H9 (cell line): ENCODE data around the gene SACM1L. TPM values are rescaled to one million over a fixed set of nuclear protein-coding genes. Genes with fewer than 3 reads are reported as not detected.

ENCODE experiments used
- DNase-seq: peaks from one replicate; pipeline ENCODE4 v3.0.0-alpha.2; 2017
- H2AFZ ChIP-seq: one replicate; pipeline ENCODE4 v1.6.1; 2013; ENCODE audit warnings: mild to moderate bottlenecking, low read length, control low read depth, moderate library complexity
- H2AK5ac ChIP-seq: 2 replicates; pipeline ENCODE4 v1.6.1; 2013; ENCODE audit warnings: low read length, control low read depth, mixed read lengths; ENCODE audit not compliant: insufficient read length
- H2BK120ac ChIP-seq: one replicate; pipeline ENCODE4 v1.6.1; 2013; ENCODE audit warnings: low read depth, mild to moderate bottlenecking, low read length, control low read depth, inconsistent platforms; ENCODE audit not compliant: poor library complexity, severe bottlenecking
- H2BK12ac ChIP-seq: 2 replicates; pipeline ENCODE4 v1.6.1; 2013; ENCODE audit warnings: low read length, control low read depth, mixed read lengths, low read depth; ENCODE audit not compliant: insufficient read length
- H2BK15ac ChIP-seq: 2 replicates; pipeline ENCODE4 v1.6.1; 2013; ENCODE audit warnings: low read depth, low read length, control low read depth
- H2BK20ac ChIP-seq: one replicate; pipeline ENCODE4 v1.6.1; 2013; ENCODE audit warnings: low read depth, mild to moderate bottlenecking, low read length, control low read depth, inconsistent platforms; ENCODE audit not compliant: poor library complexity, severe bottlenecking
- H2BK5ac ChIP-seq: 2 replicates; pipeline ENCODE4 v1.6.1; 2013; ENCODE audit warnings: low read length, control low read depth, mixed read lengths; ENCODE audit not compliant: insufficient read length
- H3K14ac ChIP-seq: 2 replicates; pipeline ENCODE4 v1.6.1; 2013; ENCODE audit warnings: low read length, control low read depth; ENCODE audit not compliant: insufficient read depth
- H3K18ac ChIP-seq: 2 replicates; pipeline ENCODE4 v1.6.1; 2013; ENCODE audit warnings: low read depth, mild to moderate bottlenecking, mixed read lengths, low read length, control low read depth; ENCODE audit not compliant: insufficient read length
- H3K23ac ChIP-seq: 2 replicates; pipeline ENCODE4 v1.6.1; 2013; ENCODE audit warnings: low read length, control low read depth, mixed read lengths, low read depth; ENCODE audit not compliant: insufficient read length
- H3K23me2 ChIP-seq: 2 replicates; pipeline ENCODE4 v1.6.1; 2013; ENCODE audit warnings: low read depth, mild to moderate bottlenecking, mixed read lengths, low read length, control low read depth; ENCODE audit not compliant: insufficient read length, poor library complexity, severe bottlenecking
- H3K27ac ChIP-seq: 2 replicates; pipeline ENCODE4 v1.5.1; 2013; ENCODE audit warnings: low read length, control low read depth, mixed read lengths, low read depth; ENCODE audit not compliant: insufficient read length
- H3K27me3 ChIP-seq: 2 replicates; pipeline ENCODE4 v1.6.1; 2013; ENCODE audit warnings: low read length, control low read depth, inconsistent platforms; ENCODE audit not compliant: insufficient read depth
- H3K4ac ChIP-seq: 2 replicates; pipeline ENCODE4 v1.6.1; 2013; ENCODE audit warnings: low read depth, mild to moderate bottlenecking, control low read depth, inconsistent platforms, low read length, moderate library complexity
- H3K4me1 ChIP-seq: 2 replicates; pipeline ENCODE4 v1.6.1; 2013; ENCODE audit warnings: low read length, control low read depth, inconsistent platforms; ENCODE audit not compliant: insufficient read depth
- H3K4me2 ChIP-seq: 2 replicates; pipeline ENCODE4 v1.6.1; 2013; ENCODE audit warnings: low read length, control low read depth, mixed read lengths; ENCODE audit not compliant: insufficient read length, insufficient read depth
- H3K56ac ChIP-seq: 2 replicates; pipeline ENCODE4 v1.6.1; 2013; ENCODE audit warnings: low read depth, mild to moderate bottlenecking, mixed read lengths, low read length, control low read depth; ENCODE audit not compliant: insufficient read length
- H3K79me1 ChIP-seq: 2 replicates; pipeline ENCODE4 v1.6.1; 2013; ENCODE audit warnings: low read depth, mild to moderate bottlenecking, moderate library complexity, low read length, control low read depth, inconsistent platforms; ENCODE audit not compliant: insufficient read depth, poor library complexity, severe bottlenecking
- H3K79me2 ChIP-seq: 2 replicates; pipeline ENCODE4 v1.6.1; 2013; ENCODE audit warnings: low read length, control low read depth, inconsistent platforms; ENCODE audit not compliant: insufficient read depth
- H3K9ac ChIP-seq: 2 replicates; pipeline ENCODE4 v1.6.1; 2013; ENCODE audit warnings: low read length, control low read depth, mixed read lengths; ENCODE audit not compliant: insufficient read length; ENCODE audit errors: extremely low read depth
- H3K9me3 ChIP-seq: one replicate; pipeline ENCODE4 v1.6.1; 2013; ENCODE audit warnings: low read depth, low read length, inconsistent platforms; ENCODE audit not compliant: control insufficient read depth
- H3T11ph ChIP-seq: one replicate; pipeline ENCODE4 v1.6.1; 2013; ENCODE audit warnings: mild to moderate bottlenecking, low read length, control low read depth, inconsistent platforms
- H4K20me1 ChIP-seq: one replicate; pipeline ENCODE4 v1.6.1; 2013; ENCODE audit not compliant: control insufficient read depth, insufficient read length, insufficient read depth
- H4K5ac ChIP-seq: 2 replicates; pipeline ENCODE4 v1.6.1; 2013; ENCODE audit warnings: low read depth, mild to moderate bottlenecking, mixed read lengths, low read length, control low read depth; ENCODE audit not compliant: insufficient read length
- H4K8ac ChIP-seq: replicated peaks from 2 replicates; pipeline ENCODE4 v1.6.1; 2013; ENCODE audit warnings: low read length, control low read depth, mixed read lengths, low read depth; ENCODE audit not compliant: insufficient read length
- H4K91ac ChIP-seq: 2 replicates; pipeline ENCODE4 v1.6.1; 2013; ENCODE audit warnings: low read depth, mild to moderate bottlenecking, moderate library complexity, mixed read lengths, low read length, control low read depth; ENCODE audit not compliant: insufficient read length
- H3K27ac Mint-ChIP-seq, 3 experiments: 2 replicates in 2 of 3; 3 replicates in 1 of 3; pipeline ENCODE4 v1.8.0; 2020 to 2021; ENCODE audit warnings: mixed read lengths in 3 of 3, mild to moderate bottlenecking in 1 of 3, moderate library complexity in 1 of 3
- H3K27me3 Mint-ChIP-seq: 2 replicates; pipeline ENCODE4 v1.8.0; 2021; ENCODE audit warnings: low read depth, mild to moderate bottlenecking, moderate library complexity, mixed read lengths
- H3K36me3 Mint-ChIP-seq, 3 experiments: 2 replicates in 2 of 3; 3 replicates in 1 of 3; pipeline ENCODE4 v1.8.0; 2020 to 2021; ENCODE audit warnings: low read depth in 3 of 3, mixed read lengths in 3 of 3; ENCODE audit not compliant: insufficient read depth in 1 of 3
- H3K4me1 Mint-ChIP-seq, 2 experiments: 2 replicates each; pipeline ENCODE4 v1.8.0; 2020; ENCODE audit warnings: mixed read lengths in 2 of 2
- H3K4me3 Mint-ChIP-seq, 2 experiments: 2 replicates in 1 of 2; 3 replicates in 1 of 2; pipeline ENCODE4 v1.8.0; 2020 to 2021; ENCODE audit warnings: mild to moderate bottlenecking in 2 of 2, mixed read lengths in 2 of 2, moderate library complexity in 1 of 2
- H3K9me3 Mint-ChIP-seq, 2 experiments: 2 replicates in 1 of 2; 3 replicates in 1 of 2; pipeline ENCODE4 v1.8.0; 2020; ENCODE audit warnings: mild to moderate bottlenecking in 2 of 2, mixed read lengths in 2 of 2, moderate library complexity in 1 of 2
- CTCF ChIP-seq: fragments of 200-600 bp; sonication (generic); conservative IDR thresholded peaks from 3 replicates; pipeline ENCODE4 v1.8.0; 2021; ENCODE audit warnings: antibody characterized with exemption, mild to moderate bottlenecking
- WGBS: extraction: QIAGEN DNeasy Blood & Tissue Kit; methylation state at CpG from one replicate; pipeline ENCODE4 v1.1.7; 2013; ENCODE audit warnings: missing lambda C conversion rate, low lambda C conversion rate, mixed read lengths; ENCODE audit not compliant: insufficient read length; ENCODE audit errors: extremely low coverage; 5-methylcytosine and 5-hydroxymethylcytosine counted together
- total RNA-seq: library from RNA; stranded (reverse); gene quantifications from 2 replicates; pipeline ENCODE4 v1.2.1, GENCODE V29; 2021

Gene SACM1L
- total RNA-seq, 1 experiment from 2014 or later = 52.8 TPM

- no peak overlapping the region for H2BK5ac ChIP-seq
- H3K4me2 ChIP-seq = no peak overlapping the region
- no peak overlapping the region for H3K23ac ChIP-seq
- no peak overlapping the region for H4K91ac ChIP-seq
- no peak overlapping the region for H2BK20ac ChIP-seq
- no peak overlapping the region for H3K14ac ChIP-seq
- H3K9ac ChIP-seq = no peak overlapping the region
- no peak overlapping the region for H2BK15ac ChIP-seq
- no peak overlapping the region for H2BK120ac ChIP-seq
- H2AK5ac ChIP-seq = no peak overlapping the region
- no peak overlapping the region for H2AFZ ChIP-seq
- H2BK12ac ChIP-seq = no peak overlapping the region
- no peak overlapping the region for H3K27ac ChIP-seq
- Mint-ChIP-seq H3K27ac (peak overlapping the region in 1 of 3 experiments; percentile 44; a peak in 1 of 7 replicates), H3K27me3 (peaks cover 5% of the 10 kb centered on the region), H3K9me3 (no peaks in the 10 kb centered on the region; a peak in 1 of 5 replicates), H3K36me3 (no peaks in the 10 kb centered on the region; a peak in 1 of 7 replicates), H3K4me1 (peaks cover 16 to 17% of the 10 kb centered on the region in 2 experiments), H3K4me3 (no peak overlapping the region)
- TF ChIP-seq CTCF = no peak
- H4K5ac ChIP-seq = no peak overlapping the region
- no peaks in the 10 kb centered on the region for H3K23me2 ChIP-seq
- H4K8ac ChIP-seq = no peak overlapping the region
- no peaks in the 10 kb centered on the region for H3K27me3 ChIP-seq
- H3K9me3 ChIP-seq = no peaks in the 10 kb centered on the region
- peak; percentile 4 for DNase-seq
- no peak overlapping the region for H3K4ac ChIP-seq
- no peaks in the 10 kb centered on the region for H3K79me1 ChIP-seq
- no peaks in the 10 kb centered on the region for H3K79me2 ChIP-seq
- no CpG with 5 or more reads among the region's 7 CpGs for WGBS
- H3K4me1 ChIP-seq = no peaks in the 10 kb centered on the region
- H4K20me1 ChIP-seq = no peaks in the 10 kb centered on the region
- H3K56ac ChIP-seq = no peak overlapping the region
- no peak overlapping the region for H3T11ph ChIP-seq
- no peak overlapping the region for H3K18ac ChIP-seq
These were observed 84.7 kb downstream of the SACM1L start for GRCh38 chr3:45773714-45774449.
